Endodermal cell (in vitro differentiated cells): ENCODE data around the gene SRD5A1. TPM values are rescaled to one million over a fixed set of nuclear protein-coding genes. Genes with fewer than 3 reads are reported as not detected.
A peak's percentile ranks its signal among the peaks of the same experiment; 100 is the strongest.

Source experiments
- DNase-seq: peaks from one replicate; pipeline ENCODE4 v3.0.0-alpha.2; 2017
- H3K27ac ChIP-seq: 2 replicates; pipeline ENCODE4 v1.5.1; 2013; ENCODE audit warnings: mild to moderate bottlenecking, low read depth, low read length, moderate library complexity
- H3K27me3 ChIP-seq: 2 replicates; pipeline ENCODE4 v1.6.1; 2013; ENCODE audit warnings: mild to moderate bottlenecking, low read length, moderate library complexity; ENCODE audit not compliant: insufficient read depth, control insufficient read depth, poor library complexity, severe bottlenecking
- H3K36me3 ChIP-seq: 2 replicates; pipeline ENCODE4 v1.7.0; 2013; ENCODE audit warnings: mild to moderate bottlenecking, low read length, moderate library complexity; ENCODE audit not compliant: control insufficient read depth, insufficient read depth
- H3K4me1 ChIP-seq: one replicate; pipeline ENCODE4 v1.7.0; 2013; ENCODE audit warnings: low read length; ENCODE audit not compliant: control insufficient read depth, insufficient read depth
- H3K4me3 ChIP-seq: 2 replicates; pipeline ENCODE4 v1.5.1; 2013; ENCODE audit warnings: mild to moderate bottlenecking, low read length, moderate library complexity
- H3K9ac ChIP-seq: 2 replicates; pipeline ENCODE4 v1.6.1; 2013; ENCODE audit warnings: mild to moderate bottlenecking, low read length, moderate library complexity; ENCODE audit not compliant: poor library complexity, severe bottlenecking; ENCODE audit errors: extremely low read depth
- H3K9me3 ChIP-seq: 2 replicates; pipeline ENCODE4 v1.6.1; 2013; ENCODE audit warnings: mild to moderate bottlenecking, low read length, moderate library complexity; ENCODE audit not compliant: control insufficient read depth
- H3K27ac Mint-ChIP-seq: 2 replicates; pipeline ENCODE4 v1.8.0; 2020; ENCODE audit warnings: mixed read lengths
- H3K27me3 Mint-ChIP-seq: 2 replicates; pipeline ENCODE4 v1.8.0; 2021; ENCODE audit warnings: mild to moderate bottlenecking, mixed read lengths; ENCODE audit not compliant: insufficient read depth
- H3K36me3 Mint-ChIP-seq: 2 replicates; pipeline ENCODE4 v1.8.0; 2020; ENCODE audit warnings: low read depth, mixed read lengths
- H3K4me1 Mint-ChIP-seq: 2 replicates; pipeline ENCODE4 v1.8.0; 2020; ENCODE audit warnings: mixed read lengths
- H3K4me3 Mint-ChIP-seq: 2 replicates; pipeline ENCODE4 v1.8.0; 2020; ENCODE audit warnings: mild to moderate bottlenecking, moderate library complexity, mixed read lengths
- H3K9me3 Mint-ChIP-seq: 2 replicates; pipeline ENCODE4 v1.8.0; 2020; ENCODE audit warnings: mild to moderate bottlenecking, mixed read lengths
- CTCF ChIP-seq: fragments of 200-600 bp; sonication (generic); conservative IDR thresholded peaks from 2 replicates; pipeline ENCODE4 v1.5.0; 2021; ENCODE audit warnings: antibody characterized with exemption, mild to moderate bottlenecking
- WGBS, 2 experiments: methylation state at CpG; one replicate each; pipeline versions ENCODE4 v1.1.5 to v1.1.7; 2013; ENCODE audit warnings: missing lambda C conversion rate in 2 of 2, mixed read lengths in 1 of 2; ENCODE audit not compliant: insufficient coverage in 1 of 2, insufficient read length in 1 of 2; 5-methylcytosine and 5-hydroxymethylcytosine counted together
- long read RNA-seq, 4 experiments: library from polyadenylated mRNA in 2 of 4; library from RNA in 1 of 4; library from capped mRNA in 1 of 4; stranded (forward) in 3 of 4; unstranded in 1 of 4; transcript quantifications; one replicate each; pipeline ENCODE4 v2.0.0, GENCODE V29; 2020 to 2021; ENCODE audit warnings: inconsistent platforms in 1 of 4
- polyA plus RNA-seq, 2 experiments: library from polyadenylated mRNA; stranded (reverse); fragments of 50-300 nt; gene quantifications; one replicate each; pipeline ENCODE4 v1.2.3, GENCODE V29; 2013
- total RNA-seq, 2 donors: library from RNA; stranded (reverse); fragmentation: NEBNext Ultra II Directional in 1 of 2; extraction: Animal tissue kit (Norgen Biotek cat#: 25700) in 1 of 2; gene quantifications; 2 replicates in 1 of 2; 3 replicates in 1 of 2; pipeline ENCODE4 v1.2.1, GENCODE V29; 2021

The SRD5A1 gene, protein sequence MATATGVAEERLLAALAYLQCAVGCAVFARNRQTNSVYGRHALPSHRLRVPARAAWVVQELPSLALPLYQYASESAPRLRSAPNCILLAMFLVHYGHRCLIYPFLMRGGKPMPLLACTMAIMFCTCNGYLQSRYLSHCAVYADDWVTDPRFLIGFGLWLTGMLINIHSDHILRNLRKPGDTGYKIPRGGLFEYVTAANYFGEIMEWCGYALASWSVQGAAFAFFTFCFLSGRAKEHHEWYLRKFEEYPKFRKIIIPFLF
- total RNA-seq = 10 to 100 TPM; 15.0 to 16.2 TPM
- polyA plus RNA-seq (2013, experiment 1 of 2) = 20.6 TPM
- polyA plus RNA-seq (2013, experiment 2 of 2) = 18.0 TPM
- long read RNA-seq, experiment 1, full-length matches to known transcripts = 2 of 3 reads
- long read RNA-seq, experiment 1, partial matches to known transcripts = 0 of 3 reads
- long read RNA-seq, experiment 1, other reads (novel, unspliced or antisense) = 1 of 3 reads
- long read RNA-seq, experiment 2, full-length matches to known transcripts = 11 of 12 reads
- long read RNA-seq, experiment 2, partial matches to known transcripts = 0 of 12 reads
- long read RNA-seq, experiment 2, other reads (novel, unspliced or antisense) = 1 of 12 reads
- long read RNA-seq, experiment 3, full-length matches to known transcripts = 41 of 50 reads
- long read RNA-seq, experiment 3, partial matches to known transcripts = 3 of 50 reads
- long read RNA-seq, experiment 3, other reads (novel, unspliced or antisense) = 6 of 50 reads
- long read RNA-seq, experiment 4, partial matches to known transcripts = 0 of 3 reads
- long read RNA-seq, experiment 4, other reads (novel, unspliced or antisense) = 3 of 3 reads

GRCh38 chr5:6632888-6633468, at the start of gene SRD5A1, which contains the start of gene NSUN2:
TSS of gene SRD5A1 (plus strand) at chr5:6633440. CDS start at chr5:6633577, 137 bp downstream.
TSS of gene NSUN2 (minus strand) at chr5:6633044. CDS start at chr5:6632979, 65 bp downstream.
- H3K36me3 ChIP-seq = peaks cover 36% of the 10 kb centered on the region
- H3K36me3 Mint-ChIP-seq = peaks cover 35% of the 10 kb centered on the region
- no peaks in the 10 kb centered on the region for H3K9me3 ChIP-seq
- H3K27me3 Mint-ChIP-seq = peaks cover 15% of the 10 kb centered on the region
- peak within 1 kb of the TSS; percentile 91 for H3K4me3 ChIP-seq
- TF ChIP-seq CTCF = no peak
- peak within 1 kb of the TSS; percentile 99 for H3K27ac Mint-ChIP-seq
- peak within 1 kb of the TSS; percentile 95 for H3K9ac ChIP-seq
- no peaks in the 10 kb centered on the region for H3K9me3 Mint-ChIP-seq
- H3K4me3 Mint-ChIP-seq = peak within 1 kb of the TSS; percentile 83
- WGBS, 2 experiments = 0% methylated on average over 16 to 66 of the region's 66 CpGs
- peaks cover 23% of the 10 kb centered on the region for H3K4me1 Mint-ChIP-seq
- H3K27ac ChIP-seq = peak within 1 kb of the TSS; percentile 98
- H3K4me1 ChIP-seq = peaks cover 7% of the 10 kb centered on the region
- H3K27me3 ChIP-seq = no peaks in the 10 kb centered on the region
- DNase-seq = peak; percentile 95

- no peaks in the 10 kb centered on the region for H3K9me3 ChIP-seq
- TF ChIP-seq CTCF = no peak
- Mint-ChIP-seq H3K27me3 (peaks cover 72% of the 10 kb centered on the region), H3K4me1 (no peaks in the 10 kb centered on the region), H3K36me3 (no peaks in the 10 kb centered on the region), H3K27ac (no peak overlapping the region), H3K4me3 (peak overlapping the region; percentile 41), H3K9me3 (peaks cover under 1% of the 10 kb centered on the region)
- no peak overlapping the region for H3K9ac ChIP-seq
- no peak overlapping the region for H3K27ac ChIP-seq
- H3K36me3 ChIP-seq = no peaks in the 10 kb centered on the region
- no peak overlapping the region for H3K4me3 ChIP-seq
- peaks cover 57% of the 10 kb centered on the region for H3K27me3 ChIP-seq
- no peaks in the 10 kb centered on the region for H3K4me1 ChIP-seq
- DNase-seq = no peak
- 78 to 93% methylated on average over 3 to 6 of the region's 6 CpGs for WGBS, 2 experiments
Measured at GRCh38 chr5:6584101-6584645, 49.1 kb upstream of the SRD5A1 start.

DNA sequence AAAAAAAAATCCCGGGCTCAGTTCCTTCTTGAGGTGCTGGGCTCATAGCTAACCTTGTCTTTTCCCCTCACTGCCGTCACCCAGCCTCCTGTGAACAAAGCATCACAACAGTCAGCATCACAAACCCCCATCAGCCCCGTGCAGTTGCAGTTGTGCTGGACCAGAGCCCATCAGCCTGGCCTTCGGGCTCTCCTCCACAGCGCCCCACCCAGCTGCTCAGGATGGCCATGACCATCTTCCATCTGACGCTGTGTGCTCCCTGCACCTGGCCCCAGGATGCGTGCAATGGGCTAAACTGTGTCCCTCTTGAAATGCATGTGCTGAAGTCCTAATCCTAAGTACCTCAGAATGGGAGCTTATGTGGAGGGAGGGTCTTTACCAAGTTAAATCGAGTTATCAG, 48.5 kb upstream of the SRD5A1 start:
- Mint-ChIP-seq H3K27ac (no peak overlapping the region), H3K36me3 (no peaks in the 10 kb centered on the region), H3K4me1 (no peaks in the 10 kb centered on the region), H3K9me3 (no peaks in the 10 kb centered on the region), H3K27me3 (peaks cover 68% of the 10 kb centered on the region), H3K4me3 (no peak overlapping the region)
- H3K27me3 ChIP-seq = peaks cover 52% of the 10 kb centered on the region
- 90 to 94% methylated on average over 3 to 8 of the region's 8 CpGs for WGBS, 2 experiments
- DNase-seq = no peak
- no peak overlapping the region for H3K4me3 ChIP-seq
- H3K36me3 ChIP-seq = no peaks in the 10 kb centered on the region
- no peaks in the 10 kb centered on the region for H3K9me3 ChIP-seq
- H3K27ac ChIP-seq = no peak overlapping the region
- no peak for TF ChIP-seq CTCF
- no peak overlapping the region for H3K9ac ChIP-seq
- H3K4me1 ChIP-seq = no peaks in the 10 kb centered on the region
